DND-41 (cell line): Measurements from ENCODE around the gene CACNA1E.

Experiments
- ATAC-seq: fragments of 200-7000 bp; cut with Tn5 transposase; 3 replicates; pipeline ENCODE4 v1.9.1; 2021; ENCODE audit warnings: low read depth; ENCODE audit not compliant: insufficient read depth
- DNase-seq: peaks from one replicate; pipeline ENCODE4 v3.0.0-alpha.2; 2020
- H2AFZ ChIP-seq: 2 replicates; pipeline ENCODE4 v1.6.0; 2012; ENCODE audit warnings: low read depth, low read length
- H3K27ac ChIP-seq: 2 replicates; pipeline ENCODE4 v1.5.1; 2012; ENCODE audit warnings: low read length, inconsistent platforms
- H3K27me3 ChIP-seq: fragments of 200-600 bp; sonication (generic); 2 replicates; pipeline ENCODE4 v1.6.0; 2012; ENCODE audit warnings: low read length, mild to moderate bottlenecking, inconsistent platforms; ENCODE audit not compliant: insufficient read depth, poor library complexity
- H3K36me3 ChIP-seq: 2 replicates; pipeline ENCODE4 v1.5.1; 2012; ENCODE audit warnings: low read length, inconsistent platforms; ENCODE audit not compliant: insufficient read depth
- H3K4me1 ChIP-seq: 2 replicates; pipeline ENCODE4 v1.5.1; 2012; ENCODE audit warnings: mild to moderate bottlenecking, low read length; ENCODE audit not compliant: insufficient read depth
- H3K4me2 ChIP-seq: 2 replicates; pipeline ENCODE4 v1.6.0; 2012; ENCODE audit warnings: mild to moderate bottlenecking, moderate library complexity, low read length, inconsistent platforms; ENCODE audit not compliant: insufficient read depth
- H3K4me3 ChIP-seq, 2 experiments: fragments of 200-600 bp in 1 of 2; shearing (Covaris generic) in 1 of 2; 2 replicates each; pipeline ENCODE4 v1.5.1; 2012 to 2016; ENCODE audit warnings: inconsistent platforms in 2 of 2, low read length in 2 of 2, mild to moderate bottlenecking in 2 of 2, low read depth in 1 of 2, moderate library complexity in 1 of 2
- H3K79me2 ChIP-seq: 2 replicates; pipeline ENCODE4 v1.6.0; 2012; ENCODE audit warnings: low read length, inconsistent platforms; ENCODE audit not compliant: insufficient read depth
- H3K9ac ChIP-seq: 2 replicates; pipeline ENCODE4 v1.6.0; 2012; ENCODE audit warnings: low read depth, mild to moderate bottlenecking, inconsistent platforms, low read length, moderate library complexity
- H3K9me3 ChIP-seq: 2 replicates; pipeline ENCODE4 v1.5.1; 2012; ENCODE audit warnings: low read length, moderate library complexity, mild to moderate bottlenecking, inconsistent platforms; ENCODE audit not compliant: insufficient read depth, severe bottlenecking
- H4K20me1 ChIP-seq: 2 replicates; pipeline ENCODE4 v1.6.0; 2012; ENCODE audit warnings: low read length; ENCODE audit not compliant: insufficient read depth
- EZH2 ChIP-seq: IDR thresholded peaks from 3 replicates; pipeline ENCODE4 v1.6.1; 2012; ENCODE audit warnings: borderline replicate concordance, low read depth, mild to moderate bottlenecking, moderate library complexity, low read length, inconsistent platforms; ENCODE audit not compliant: severe bottlenecking
- TF ChIP-seq, protein P1 (sequence below): IDR thresholded peaks from 2 replicates; pipeline ENCODE4 v1.5.1; 2012; ENCODE audit warnings: borderline replicate concordance, low read length, moderate library complexity, mild to moderate bottlenecking; ENCODE audit not compliant: poor library complexity, severe bottlenecking; ENCODE audit errors: extremely low read depth

CACNA1E gene

GRCh38 chr1:181777286-181777685 is 294.0 kb downstream of the CACNA1E start:
- TF ChIP-seq EZH2 = no peak
- TF ChIP-seq, protein P1, sequence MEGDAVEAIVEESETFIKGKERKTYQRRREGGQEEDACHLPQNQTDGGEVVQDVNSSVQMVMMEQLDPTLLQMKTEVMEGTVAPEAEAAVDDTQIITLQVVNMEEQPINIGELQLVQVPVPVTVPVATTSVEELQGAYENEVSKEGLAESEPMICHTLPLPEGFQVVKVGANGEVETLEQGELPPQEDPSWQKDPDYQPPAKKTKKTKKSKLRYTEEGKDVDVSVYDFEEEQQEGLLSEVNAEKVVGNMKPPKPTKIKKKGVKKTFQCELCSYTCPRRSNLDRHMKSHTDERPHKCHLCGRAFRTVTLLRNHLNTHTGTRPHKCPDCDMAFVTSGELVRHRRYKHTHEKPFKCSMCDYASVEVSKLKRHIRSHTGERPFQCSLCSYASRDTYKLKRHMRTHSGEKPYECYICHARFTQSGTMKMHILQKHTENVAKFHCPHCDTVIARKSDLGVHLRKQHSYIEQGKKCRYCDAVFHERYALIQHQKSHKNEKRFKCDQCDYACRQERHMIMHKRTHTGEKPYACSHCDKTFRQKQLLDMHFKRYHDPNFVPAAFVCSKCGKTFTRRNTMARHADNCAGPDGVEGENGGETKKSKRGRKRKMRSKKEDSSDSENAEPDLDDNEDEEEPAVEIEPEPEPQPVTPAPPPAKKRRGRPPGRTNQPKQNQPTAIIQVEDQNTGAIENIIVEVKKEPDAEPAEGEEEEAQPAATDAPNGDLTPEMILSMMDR = no peak
- no peak overlapping the region for H3K27ac ChIP-seq

DNA sequence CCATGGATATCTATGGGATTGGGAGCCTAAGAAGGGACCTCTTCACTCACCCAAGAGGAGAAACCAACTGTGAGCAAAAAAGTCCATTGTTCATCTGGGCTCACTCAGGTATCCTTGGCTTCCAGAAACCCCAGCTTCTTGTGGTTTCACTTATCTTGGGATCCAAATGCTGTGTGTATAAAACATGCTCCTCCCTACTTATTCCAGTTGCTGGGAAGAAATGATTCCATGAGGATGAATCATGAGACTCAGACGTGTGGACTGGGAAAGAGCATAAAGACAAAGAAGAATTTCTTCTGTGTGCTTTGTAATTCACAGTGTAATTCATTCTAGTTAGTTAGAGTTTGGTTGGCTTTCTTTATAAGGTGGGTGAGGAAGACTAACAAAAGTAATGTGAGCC is 294.5 kb downstream of the CACNA1E start:
- H3K4me3 ChIP-seq = no peak overlapping the region
- H3K4me2 ChIP-seq = no peak overlapping the region
- no peaks in the 10 kb centered on the region for H3K36me3 ChIP-seq
- no peaks in the 10 kb centered on the region for H4K20me1 ChIP-seq
- no peak for DNase-seq
- no peak for ATAC-seq
- H3K4me1 ChIP-seq = no peaks in the 10 kb centered on the region
- H3K9ac ChIP-seq = no peak overlapping the region
- H3K9me3 ChIP-seq = no peaks in the 10 kb centered on the region
- H3K79me2 ChIP-seq = no peaks in the 10 kb centered on the region
- peaks cover 3% of the 10 kb centered on the region for H3K27me3 ChIP-seq
- no peak overlapping the region for H3K27ac ChIP-seq
- no peak overlapping the region for H2AFZ ChIP-seq
- no peak for TF ChIP-seq EZH2

More at GRCh38 chr1:181777286-181777685, 294.0 kb downstream of the CACNA1E start:
- peaks cover 3% of the 10 kb centered on the region for H3K27me3 ChIP-seq
- H2AFZ ChIP-seq = no peak overlapping the region
- no peaks in the 10 kb centered on the region for H4K20me1 ChIP-seq
- no peaks in the 10 kb centered on the region for H3K9me3 ChIP-seq
- H3K9ac ChIP-seq = no peak overlapping the region
- no peaks in the 10 kb centered on the region for H3K79me2 ChIP-seq
- H3K4me2 ChIP-seq = no peak overlapping the region
- DNase-seq = no peak
- no peaks in the 10 kb centered on the region for H3K4me1 ChIP-seq
- H3K4me3 ChIP-seq = no peak overlapping the region
- H3K36me3 ChIP-seq = no peaks in the 10 kb centered on the region
- ATAC-seq = no peak

- no peak for ATAC-seq
- Histone ChIP-seq H3K4me2 (no peak overlapping the region), H3K4me3 (no peak overlapping the region), H3K4me1 (no peaks in the 10 kb centered on the region), H3K9ac (no peak overlapping the region), H3K9me3 (no peaks in the 10 kb centered on the region), H3K27me3 (peaks cover 3% of the 10 kb centered on the region), H3K36me3 (no peaks in the 10 kb centered on the region), H4K20me1 (no peaks in the 10 kb centered on the region), H3K27ac (no peak overlapping the region), H2AFZ (no peak overlapping the region), H3K79me2 (no peaks in the 10 kb centered on the region)
- TF ChIP-seq, protein P1 = no peak
- no peak for TF ChIP-seq EZH2
- no peak for DNase-seq
These were observed 295.4 kb downstream of the CACNA1E start for GRCh38 chr1:181778640-181779260.

DNA sequence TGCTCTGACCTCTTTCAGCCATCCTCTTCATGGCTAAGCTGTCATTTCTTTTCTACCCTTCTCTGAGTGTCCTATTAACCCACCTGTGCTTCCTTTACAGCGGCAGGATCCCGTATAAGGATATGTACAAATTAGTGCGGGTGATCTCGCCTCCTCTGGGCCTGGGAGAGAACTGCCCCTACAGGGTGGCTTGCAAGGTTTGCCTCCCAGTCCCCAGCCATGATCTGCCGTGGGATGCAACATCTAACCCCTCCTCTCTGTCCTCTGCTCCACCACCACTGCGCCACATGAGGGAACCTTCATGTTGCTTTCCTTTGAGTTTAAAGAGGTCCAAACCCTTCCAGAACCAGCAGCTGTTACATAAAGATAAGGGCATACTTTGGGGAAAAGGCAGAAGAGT is 296.0 kb downstream of the CACNA1E start:
- Histone ChIP-seq H3K79me2 (no peaks in the 10 kb centered on the region), H2AFZ (no peak overlapping the region), H3K4me1 (no peaks in the 10 kb centered on the region), H3K4me2 (no peak overlapping the region), H3K4me3 (no peak overlapping the region), H3K36me3 (no peaks in the 10 kb centered on the region), H3K9ac (no peak overlapping the region), H3K9me3 (no peaks in the 10 kb centered on the region), H4K20me1 (no peaks in the 10 kb centered on the region), H3K27me3 (peaks cover 3% of the 10 kb centered on the region), H3K27ac (no peak overlapping the region)
- DNase-seq = no peak
- ATAC-seq = no peak
- TF ChIP-seq, protein P1 = no peak
- no peak for TF ChIP-seq EZH2
